Measurements from ENCODE around the gene ITIH4.

ITIH4 gene

GRCh38 chr3:52798376-52798977 lies 32.0 kb downstream of the ITIH4 start:
- DNase-seq (no peak), ATAC-seq (no peak)

GRCh38 chr3:52796411-52796810 lies 34.1 kb downstream of the ITIH4 start:
- no peak for ATAC-seq
- no peak for DNase-seq

DNA sequence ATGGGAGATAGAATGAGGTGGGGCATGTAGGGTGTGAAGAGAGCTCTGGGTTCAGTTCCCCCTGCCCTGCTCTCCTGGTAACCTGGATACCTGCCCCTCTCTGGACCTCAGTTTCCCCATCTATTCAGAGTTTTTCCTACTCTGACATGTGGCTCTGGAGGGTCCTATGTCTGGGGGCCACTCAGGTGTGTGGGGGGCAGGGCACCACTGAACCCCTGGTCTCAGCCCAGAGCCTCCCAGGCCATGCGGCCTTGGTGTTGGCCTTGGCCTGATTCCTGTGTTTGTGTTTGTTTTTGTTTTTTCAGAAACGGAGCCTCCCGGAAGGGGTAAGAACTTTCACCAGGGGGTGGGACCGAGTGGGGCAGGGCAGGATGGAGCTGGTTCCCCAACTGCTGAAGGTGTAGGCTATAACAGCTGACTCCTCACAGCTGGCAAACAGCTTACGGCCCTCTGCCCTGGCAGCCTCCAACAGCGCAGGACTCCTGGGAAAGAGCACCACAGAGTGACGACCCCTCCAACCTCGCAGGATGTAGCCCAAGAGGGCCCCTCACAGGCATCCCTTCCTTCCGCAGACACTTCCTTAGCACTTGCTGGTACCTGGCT lies 35.1 kb downstream of the ITIH4 start:
- DNase-seq (no peak), ATAC-seq (no peak)

DNA sequence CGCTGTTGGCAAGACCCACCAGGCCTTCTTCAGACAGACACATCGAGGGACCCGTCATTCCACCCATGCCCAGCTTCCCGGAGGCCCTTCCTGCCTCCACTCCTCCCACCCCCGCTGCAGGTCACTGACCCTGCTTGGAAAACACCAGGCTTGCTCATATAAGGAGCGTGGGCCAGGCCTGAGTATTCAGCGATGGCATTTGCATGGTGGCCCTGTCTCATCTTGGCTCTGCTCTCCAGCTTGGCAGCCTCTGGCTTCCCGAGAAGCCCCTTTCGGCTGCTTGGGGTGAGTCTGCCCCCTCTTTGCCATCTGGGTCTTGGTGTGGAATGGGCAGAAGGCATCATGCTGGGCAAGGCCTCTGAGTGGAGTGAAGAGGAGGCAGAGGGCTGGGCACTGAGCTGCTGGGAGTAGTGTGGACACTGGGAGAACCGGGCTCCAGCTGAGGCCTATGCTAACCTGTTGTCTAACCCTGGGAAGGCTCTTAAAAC lies 35.8 kb downstream of the ITIH4 start, which contains the start of gene ITIH3:
ITIH3 (plus strand) TSS at position 185 of the 488 bp plus-strand sequence; CDS start at position 193, 8 bp downstream.
- no peak for ATAC-seq

DNA sequence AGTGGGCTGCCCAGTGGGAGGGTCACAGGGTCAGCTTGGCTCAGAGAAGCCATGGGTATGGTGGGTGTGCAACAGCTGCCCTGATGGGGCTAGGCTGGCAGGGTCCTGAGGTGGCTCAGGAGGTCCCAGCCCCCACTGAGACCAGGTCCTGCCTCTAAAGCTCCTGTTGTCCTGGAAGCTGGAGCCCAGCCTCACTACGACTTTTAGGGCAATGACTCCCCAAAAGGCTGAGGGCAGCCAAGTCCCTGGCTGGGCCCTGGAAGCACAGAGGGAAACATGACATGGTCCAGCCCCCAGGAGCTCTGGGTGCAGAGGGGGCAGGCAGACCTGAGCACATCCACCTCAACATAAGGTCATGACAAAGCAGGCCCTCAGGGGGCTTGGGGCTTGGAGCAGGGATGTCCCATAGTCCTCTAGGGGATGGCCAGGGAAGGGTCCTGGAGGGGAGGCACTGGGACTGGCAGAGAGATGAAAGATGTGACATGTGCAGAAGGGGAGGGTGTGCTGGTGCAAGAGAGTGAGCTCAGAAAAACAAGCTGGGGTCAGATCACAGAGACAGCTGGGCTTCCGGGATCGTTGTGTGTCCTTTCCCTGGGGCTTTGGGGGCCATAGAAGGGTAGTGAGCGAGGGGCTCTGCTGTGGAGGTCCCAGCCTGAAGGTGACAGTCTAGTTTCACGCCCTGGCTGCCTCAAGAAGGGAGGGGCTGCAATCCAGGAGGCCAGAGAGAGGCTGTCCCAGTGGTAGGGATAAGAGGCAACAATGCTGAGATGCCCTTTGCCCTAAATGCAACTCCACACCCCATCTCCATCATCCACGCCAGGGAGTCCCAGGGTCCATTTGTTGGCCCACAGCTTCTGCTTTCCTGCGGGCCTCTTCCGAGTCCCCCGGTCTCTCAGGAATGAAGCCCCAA lies 36.5 kb downstream of the ITIH4 start:
- DNase-seq (no peak), ATAC-seq (no peak)

More for the DNA sequence above, 35.8 kb downstream of the ITIH4 start, which contains the start of gene ITIH3:
- DNase-seq, result no peak

GRCh38 chr3:52792961-52793695 lies 37.3 kb downstream of the ITIH4 start:
- DNase-seq (no peak), ATAC-seq (no peak)

- DNase-seq (no peak), ATAC-seq (no peak)
Observed at GRCh38 chr3:52792413-52792812, 38.1 kb downstream of the ITIH4 start.

DNA sequence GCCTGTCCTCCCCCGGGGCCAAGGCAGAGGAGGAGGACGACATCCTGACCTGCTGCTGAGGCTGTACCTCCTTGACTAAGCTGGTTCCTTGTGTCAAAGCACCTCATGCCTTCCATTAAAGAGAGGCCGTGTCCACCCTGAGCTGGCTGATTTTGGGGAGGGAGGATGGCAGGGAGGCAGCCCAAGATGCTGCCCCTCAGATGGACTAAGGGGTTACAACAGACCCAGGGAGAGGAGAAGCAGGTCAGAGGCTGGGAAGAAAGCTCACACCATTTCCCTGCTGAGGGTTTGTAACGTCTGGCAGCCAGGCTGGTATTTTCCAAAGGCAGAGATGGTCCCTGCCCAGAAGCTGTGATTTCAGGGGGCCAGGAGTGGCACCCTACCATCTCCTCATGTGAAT lies 38.5 kb downstream of the ITIH4 start:
- ATAC-seq (no peak), DNase-seq (no peak)

DNA sequence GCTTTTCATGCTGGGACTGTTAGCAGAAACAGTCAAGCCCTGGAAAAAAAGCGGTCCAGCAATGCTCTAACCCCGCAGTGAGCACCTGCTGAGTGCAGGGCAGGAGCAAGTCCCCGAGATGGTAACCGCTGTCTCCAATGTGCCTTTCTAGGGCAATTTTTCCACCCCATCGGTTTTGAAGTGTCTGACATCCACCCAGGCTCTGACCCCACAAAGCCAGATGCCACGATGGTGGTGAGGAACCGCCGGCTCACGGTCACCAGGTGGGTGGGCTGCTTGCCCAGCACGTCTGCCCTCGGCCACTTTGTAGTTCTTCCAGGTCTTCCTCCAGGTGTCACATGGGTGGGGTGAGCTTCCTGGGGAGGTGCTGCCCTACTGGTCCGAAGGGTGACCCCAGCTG lies 39.1 kb downstream of the ITIH4 start:
- DNase-seq (no peak), ATAC-seq (no peak)

- DNase-seq, result no peak
- ATAC-seq, result no peak
Observed at GRCh38 chr3:52790741-52791140, 39.7 kb downstream of the ITIH4 start.

GRCh38 chr3:52790337-52790736 lies 40.1 kb downstream of the ITIH4 start:
- DNase-seq (no peak), ATAC-seq (no peak)

DNA sequence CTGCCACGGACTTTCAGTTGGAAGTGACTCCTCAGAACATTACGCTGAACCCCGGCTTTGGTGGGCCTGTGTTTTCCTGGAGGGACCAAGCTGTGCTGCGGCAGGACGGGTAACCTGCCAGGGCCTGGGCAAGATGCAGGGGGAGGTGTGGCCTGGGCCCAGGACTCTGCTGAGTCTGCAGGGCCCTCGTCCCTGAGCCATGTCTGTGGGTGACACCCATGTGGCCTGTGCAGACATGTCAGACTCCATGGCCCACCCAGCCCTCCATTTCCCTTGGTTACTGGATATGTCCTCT lies 40.8 kb downstream of the ITIH4 start:
- DNase-seq, result no peak
- no peak for ATAC-seq

DNA sequence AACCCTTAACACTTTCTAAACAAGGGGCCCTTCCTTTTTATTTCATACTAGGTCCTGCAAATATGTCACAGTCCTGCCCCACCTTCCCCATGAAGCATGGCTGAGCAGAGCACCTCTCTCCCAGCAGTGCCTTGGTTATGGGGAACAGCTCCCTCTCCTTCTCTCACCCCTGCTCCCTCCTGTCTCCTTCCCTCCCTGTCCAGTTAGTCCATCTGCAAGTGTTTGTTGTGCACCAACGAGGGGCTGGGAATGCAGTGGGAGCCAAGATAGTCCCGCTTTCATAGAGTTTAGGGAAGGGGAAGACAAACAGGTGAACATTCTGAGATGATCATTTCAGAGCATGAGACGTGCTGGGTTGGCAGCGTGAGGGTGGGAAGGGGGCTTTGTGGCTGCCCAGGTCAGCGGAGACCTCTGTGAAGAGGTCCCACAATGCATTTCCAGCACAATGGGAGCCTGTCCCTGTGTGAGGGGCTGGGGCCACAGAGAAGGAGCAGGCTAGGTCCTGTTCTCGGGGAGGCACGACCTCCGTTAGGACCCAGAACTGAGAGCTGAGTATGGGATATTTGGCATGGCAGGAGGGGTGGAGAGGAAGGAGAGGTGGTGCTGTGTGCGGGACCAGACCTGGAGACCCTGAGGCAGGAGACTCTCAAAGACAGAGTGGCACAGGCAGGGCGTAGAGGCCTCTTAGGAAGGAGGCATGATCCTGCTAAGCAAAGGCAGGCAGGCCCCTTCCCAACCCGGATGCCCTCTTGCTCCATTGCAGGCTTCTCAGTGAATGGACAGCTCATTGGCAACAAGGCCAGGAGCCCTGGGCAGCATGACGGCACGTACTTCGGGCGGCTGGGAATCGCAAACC lies 41.4 kb downstream of the ITIH4 start:
- ATAC-seq (no peak), DNase-seq (no peak)

GRCh38 chr3:52787672-52788625 lies 42.5 kb downstream of the ITIH4 start:
- no peak for DNase-seq
- ATAC-seq, result no peak

GRCh38 chr3:52787246-52787645 lies 43.2 kb downstream of the ITIH4 start:
- ATAC-seq (no peak), DNase-seq (no peak)

GRCh38 chr3:52786330-52787215 lies 43.9 kb downstream of the ITIH4 start:
- no peak for ATAC-seq

GRCh38 chr3:52784931-52785590 lies 45.4 kb downstream of the ITIH4 start:
- ATAC-seq, result no peak

More at GRCh38 chr3:52786330-52787215, 43.9 kb downstream of the ITIH4 start:
- DNase-seq, result no peak

GRCh38 chr3:52784021-52784621 lies 46.4 kb downstream of the ITIH4 start:
- no peak for ATAC-seq

More at GRCh38 chr3:52784931-52785590, 45.4 kb downstream of the ITIH4 start:
- no peak for DNase-seq

More at GRCh38 chr3:52784021-52784621, 46.4 kb downstream of the ITIH4 start:
- no peak for DNase-seq

All from stimulated activated naive CD8-positive, alpha-beta T cell treated with anti-CD3 and anti-CD28 coated beads, Interleukin-15, Interleukin-2, amounts not matched to agents 100 U/mL and 50 U/mL, for 24 hours (primary cell).